Measurements from ENCODE around the gene ZNF649. TPM values are rescaled to one million over a fixed set of nuclear protein-coding genes. Genes with fewer than 3 reads are reported as not detected.

ZNF649 gene
- total RNA-seq, 4 donors from 2014 or later, result 8.6 to 34.3 (median 13.2) TPM

DNA sequence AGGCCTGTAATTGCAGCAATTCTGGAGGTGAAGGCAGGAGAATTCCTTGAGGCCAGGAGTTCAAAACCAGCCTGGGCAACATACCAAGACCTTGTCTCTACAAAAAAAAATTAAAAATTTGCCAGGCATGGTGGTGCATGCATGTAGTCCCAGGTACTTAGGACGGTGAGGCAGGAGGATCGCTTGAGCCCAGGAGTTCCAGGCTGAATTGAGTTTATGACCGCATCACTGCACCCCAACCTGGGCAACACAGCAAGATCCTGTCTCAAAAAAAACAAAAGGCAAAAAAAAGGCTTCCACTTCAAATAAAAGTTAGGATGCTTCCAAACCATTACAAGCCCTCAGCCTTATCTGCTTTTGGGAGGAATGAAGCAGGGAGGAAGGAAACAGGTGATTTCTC is 22.3 kb downstream of the ZNF649 start:
- H3K4me3 ChIP-seq (ENCODE audit: low read depth, poor library complexity, severe bottlenecking), result no peak overlapping the region
- WGBS, 2 donors, result 98 to 100% methylated on average over 3 of the region's 3 CpGs
- no peak for DNase-seq (ENCODE audit: low spot score in 2 of 2)
- intact Hi-C loops (cut with DNase I; ENCODE audit: low total_unique reads), result no loop called here
- no peak for TF ChIP-seq POLR2A (IDR thresholded peaks at IDR 0.05)
- TF ChIP-seq, protein P1, sequence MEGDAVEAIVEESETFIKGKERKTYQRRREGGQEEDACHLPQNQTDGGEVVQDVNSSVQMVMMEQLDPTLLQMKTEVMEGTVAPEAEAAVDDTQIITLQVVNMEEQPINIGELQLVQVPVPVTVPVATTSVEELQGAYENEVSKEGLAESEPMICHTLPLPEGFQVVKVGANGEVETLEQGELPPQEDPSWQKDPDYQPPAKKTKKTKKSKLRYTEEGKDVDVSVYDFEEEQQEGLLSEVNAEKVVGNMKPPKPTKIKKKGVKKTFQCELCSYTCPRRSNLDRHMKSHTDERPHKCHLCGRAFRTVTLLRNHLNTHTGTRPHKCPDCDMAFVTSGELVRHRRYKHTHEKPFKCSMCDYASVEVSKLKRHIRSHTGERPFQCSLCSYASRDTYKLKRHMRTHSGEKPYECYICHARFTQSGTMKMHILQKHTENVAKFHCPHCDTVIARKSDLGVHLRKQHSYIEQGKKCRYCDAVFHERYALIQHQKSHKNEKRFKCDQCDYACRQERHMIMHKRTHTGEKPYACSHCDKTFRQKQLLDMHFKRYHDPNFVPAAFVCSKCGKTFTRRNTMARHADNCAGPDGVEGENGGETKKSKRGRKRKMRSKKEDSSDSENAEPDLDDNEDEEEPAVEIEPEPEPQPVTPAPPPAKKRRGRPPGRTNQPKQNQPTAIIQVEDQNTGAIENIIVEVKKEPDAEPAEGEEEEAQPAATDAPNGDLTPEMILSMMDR (IDR thresholded peaks at IDR 0.05), result no peak

DNA sequence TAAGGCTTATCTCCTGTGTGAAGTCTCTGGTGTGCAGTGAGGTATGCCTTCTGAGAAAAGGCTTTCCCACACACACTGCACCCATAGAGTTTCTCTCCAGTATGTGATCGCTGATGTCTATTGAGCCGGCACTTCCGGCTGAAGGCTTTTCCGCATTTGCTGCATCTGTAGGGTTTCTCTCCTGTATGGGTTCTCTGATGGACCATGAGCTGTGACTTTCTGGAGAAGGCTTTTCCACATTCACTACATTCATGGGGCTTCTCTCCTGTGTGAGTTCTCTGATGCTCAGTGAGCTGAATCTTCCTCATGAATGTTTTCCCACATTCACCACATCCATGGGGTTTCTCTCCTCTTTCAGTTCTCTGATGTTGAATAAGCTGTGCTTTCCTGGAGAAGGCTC is 31.7 kb downstream of the ZNF649 start:
- no peak for DNase-seq (ENCODE audit: low spot score in 2 of 2)

DNA sequence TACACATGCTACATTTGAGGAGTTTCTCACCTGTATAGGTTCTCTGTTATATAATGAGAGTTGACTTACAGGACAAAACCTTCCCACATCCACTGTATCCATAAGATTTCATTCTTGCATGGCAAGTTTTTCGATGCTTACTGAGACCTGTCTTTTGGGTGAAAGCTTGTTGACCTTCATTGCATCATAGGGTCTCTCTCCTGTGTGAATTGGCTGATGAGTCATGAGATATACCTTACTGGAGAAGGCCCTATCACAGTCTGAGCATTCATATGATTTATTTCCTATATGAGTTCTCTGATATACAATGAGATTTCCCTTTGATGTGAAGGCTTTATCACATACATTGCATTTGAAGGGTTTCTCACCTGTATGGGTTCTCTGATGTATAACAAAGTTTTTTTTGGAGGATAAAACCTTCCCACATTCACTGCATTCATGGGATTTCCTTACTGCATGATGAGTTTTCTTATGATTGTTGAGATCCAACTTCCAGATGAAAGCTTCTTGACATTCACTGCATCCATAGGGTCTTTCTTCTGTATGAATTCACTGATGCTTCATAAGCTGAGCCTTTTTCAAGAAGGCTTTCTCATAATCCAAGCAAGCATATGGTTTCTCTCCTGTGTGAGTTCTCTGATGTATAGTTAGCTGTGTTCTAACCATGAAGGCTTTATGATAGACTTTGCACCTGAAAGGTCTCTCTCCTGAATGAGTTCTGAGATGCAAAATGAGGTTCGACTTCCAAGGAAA is 42.8 kb downstream of the ZNF649 start:
- 90 to 91% methylated on average over 2 of the region's 2 CpGs for WGBS, 2 donors
- no peak for TF ChIP-seq POLR2A (IDR thresholded peaks at IDR 0.05)
- TF ChIP-seq, protein P1 (IDR thresholded peaks at IDR 0.05), result no peak
- H3K4me3 ChIP-seq (ENCODE audit: low read depth, poor library complexity, severe bottlenecking), result no peak overlapping the region
- DNase-seq (ENCODE audit: low spot score in 2 of 2), result no peak
- intact Hi-C loops (cut with DNase I; ENCODE audit: low total_unique reads), result no loop called here

More for the DNA sequence above, 31.7 kb downstream of the ZNF649 start:
- TF ChIP-seq, protein P1 (IDR thresholded peaks at IDR 0.05), result no peak
- TF ChIP-seq POLR2A (IDR thresholded peaks at IDR 0.05), result no peak
- 97 to 98% methylated on average over 4 of the region's 4 CpGs for WGBS, 2 donors
- no peak overlapping the region for H3K4me3 ChIP-seq (ENCODE audit: low read depth, poor library complexity, severe bottlenecking)
- intact Hi-C loops (cut with DNase I; ENCODE audit: low total_unique reads), result no loop called here

Other genes starting within 250 kb of the ZNF649 start
- gene SPACA6, start 211.7 kb downstream of the ZNF649 start, total RNA-seq, result 1 to 10 TPM in 3 of 4 donors, under 1 TPM in 1; 0.74 to 5.1 (median 3.6) TPM
- 1 to 10 TPM in 2 of 4 donors, under 1 TPM in 1, not detected in 1; 0.97 to 2.4 (median 2.4) TPM for gene HAS1, start 181.0 kb downstream of the ZNF649 start, total RNA-seq
- gene FPR1, start 153.1 kb downstream of the ZNF649 start, total RNA-seq, result 1 to 10 TPM; 1.7 to 7.6 (median 4.1) TPM
- under 1 TPM in 2 of 4 donors, not detected in 2; 0.13 to 0.34 TPM for gene FPR2, start 143.8 kb downstream of the ZNF649 start, total RNA-seq
- gene FPR3, start 109.9 kb downstream of the ZNF649 start, total RNA-seq, result 1 to 10 TPM; 2.2 to 3.9 (median 2.4) TPM
- gene ZNF577, start 17.1 kb downstream of the ZNF649 start, total RNA-seq, result 10 to 100 TPM in 3 of 4 donors, 1 to 10 TPM in 1; 6.7 to 20.5 (median 18.6) TPM
- gene ZNF613, start 22.5 kb upstream of the ZNF649 start, total RNA-seq, result 10 to 100 TPM in 1 of 4 donors, 1 to 10 TPM in 3; 3.6 to 17.2 (median 7.0) TPM
- gene ZNF350, start 81.8 kb upstream of the ZNF649 start, total RNA-seq, result 10 to 100 TPM in 2 of 4 donors, 1 to 10 TPM in 2; 7.3 to 21.9 (median 12.1) TPM
- 10 to 100 TPM; 10.6 to 19.2 (median 16.3) TPM for gene ZNF615, start 103.2 kb upstream of the ZNF649 start, total RNA-seq
- 1 to 10 TPM; 3.9 to 6.4 (median 4.3) TPM for gene ZNF614, start 123.4 kb upstream of the ZNF649 start, total RNA-seq
- gene ZNF432, start 143.8 kb upstream of the ZNF649 start, total RNA-seq, result 10 to 100 TPM in 2 of 4 donors, 1 to 10 TPM in 2; 8.2 to 20.7 (median 11.2) TPM
- 10 to 100 TPM; 15.0 to 34.1 (median 19.3) TPM for gene ZNF841, start 190.7 kb upstream of the ZNF649 start, total RNA-seq
- gene ZNF616, start 234.9 kb upstream of the ZNF649 start, total RNA-seq, result 10 to 100 TPM in 2 of 4 donors, 1 to 10 TPM in 2; 7.8 to 12.6 (median 9.8) TPM

All from lower leg skin (tissue), 4 donors.